GM18870 (cell line): ENCODE measurements around the gene MT1G.
"Not testable (repeated sequence)": the region's sequence is repeated elsewhere in the genome, so short reads cannot be mapped to it uniquely, and the experiment has no call there.

Source experiments
- ATAC-seq: cut with Tn5 transposase; IDR thresholded peaks from one replicate; pipeline ENCODE4 v1.9.1; 2021; ENCODE audit warnings: moderate library complexity; ENCODE audit not compliant: unreplicated experiment

Gene MT1G

GRCh38 chr16:56667581-56668571 is at the start of gene MT1G:
MT1G (minus strand) TSS chr16:56668065; CDS start chr16:56667993, 72 bp downstream.
- ATAC-seq: no peak

GRCh38 chr16:56717532-56717931 is 49.7 kb upstream of the MT1G start:
- not testable (repeated sequence) for ATAC-seq

GRCh38 chr16:56716761-56717160 is 48.9 kb upstream of the MT1G start:
- no peak for ATAC-seq

- no peak for ATAC-seq
Measured at GRCh38 chr16:56715126-56715525, 47.3 kb upstream of the MT1G start.

- ATAC-seq: no peak
Measured at GRCh38 chr16:56713794-56714193, 45.9 kb upstream of the MT1G start.

- ATAC-seq: no peak
Measured at GRCh38 chr16:56711862-56712261, 44.0 kb upstream of the MT1G start.

- no peak for ATAC-seq
Measured at GRCh38 chr16:56710181-56710737, 42.4 kb upstream of the MT1G start.

- ATAC-seq: no peak
Measured at GRCh38 chr16:56709443-56710040, 41.7 kb upstream of the MT1G start.

- no peak for ATAC-seq
Measured at GRCh38 chr16:56708525-56709442, 40.9 kb upstream of the MT1G start.

GRCh38 chr16:56702836-56703235 is 35.0 kb upstream of the MT1G start:
- ATAC-seq: no peak

- no peak for ATAC-seq
Measured at GRCh38 chr16:56701534-56701933, 33.7 kb upstream of the MT1G start.

GRCh38 chr16:56700631-56701030 is 32.8 kb upstream of the MT1G start:
- no peak for ATAC-seq

GRCh38 chr16:56700195-56700594 is 32.3 kb upstream of the MT1G start:
- ATAC-seq: no peak

- ATAC-seq: no peak
Measured at GRCh38 chr16:56697456-56698155, 29.7 kb upstream of the MT1G start.

- ATAC-seq: no peak
Measured at GRCh38 chr16:56695246-56695645, 27.4 kb upstream of the MT1G start.

- ATAC-seq: no peak
Measured at GRCh38 chr16:56691885-56692284, 24.0 kb upstream of the MT1G start.

GRCh38 chr16:56690420-56691122 is 22.7 kb upstream of the MT1G start:
- ATAC-seq: no peak

- ATAC-seq: no peak
Measured at GRCh38 chr16:56689171-56689570, 21.3 kb upstream of the MT1G start.

GRCh38 chr16:56688762-56689161 is 20.9 kb upstream of the MT1G start:
- no peak for ATAC-seq

GRCh38 chr16:56686758-56687157 is 18.9 kb upstream of the MT1G start:
- ATAC-seq: no peak
